ENCODE measurements around the gene OOSP3.

The OOSP3 gene

DNA sequence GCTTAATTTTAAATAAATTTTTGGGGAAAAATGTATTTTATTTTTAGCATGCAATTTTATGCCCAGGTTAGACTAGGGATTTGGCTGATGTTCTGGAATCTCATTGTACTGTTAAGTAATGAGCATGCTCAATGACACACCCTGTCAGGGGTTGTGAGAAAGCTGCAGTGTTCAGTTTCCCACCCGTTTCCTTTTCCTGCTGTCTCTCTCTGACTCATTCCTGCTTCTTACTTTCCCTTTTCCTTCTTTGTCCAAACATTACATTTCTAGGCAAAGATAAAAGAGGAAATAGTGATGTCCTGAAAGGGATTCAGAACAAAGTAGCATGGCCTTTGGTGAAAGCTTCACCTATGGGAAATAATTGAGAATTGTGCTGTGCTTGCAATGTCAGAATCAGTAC lies 22.7 kb downstream of the OOSP3 start:
- no peak for TF ChIP-seq TAF1 (IDR thresholded peaks at IDR 0.05; ENCODE audit: borderline replicate concordance, insufficient read depth, low read length)
- TF ChIP-seq FOXP2 (optimal IDR thresholded peaks at IDR 0.05; ENCODE audit: borderline replicate concordance, extremely low read depth, extremely low read length, insufficient read depth): no peak
- no peak for TF ChIP-seq SIN3A (IDR thresholded peaks at IDR 0.05; ENCODE audit: borderline replicate concordance, insufficient read depth, low read length)
- no peak for TF ChIP-seq POLR2AphosphoS5 (IDR thresholded peaks at IDR 0.05; ENCODE audit: low read depth, low read length)
- TF ChIP-seq, protein P1, sequence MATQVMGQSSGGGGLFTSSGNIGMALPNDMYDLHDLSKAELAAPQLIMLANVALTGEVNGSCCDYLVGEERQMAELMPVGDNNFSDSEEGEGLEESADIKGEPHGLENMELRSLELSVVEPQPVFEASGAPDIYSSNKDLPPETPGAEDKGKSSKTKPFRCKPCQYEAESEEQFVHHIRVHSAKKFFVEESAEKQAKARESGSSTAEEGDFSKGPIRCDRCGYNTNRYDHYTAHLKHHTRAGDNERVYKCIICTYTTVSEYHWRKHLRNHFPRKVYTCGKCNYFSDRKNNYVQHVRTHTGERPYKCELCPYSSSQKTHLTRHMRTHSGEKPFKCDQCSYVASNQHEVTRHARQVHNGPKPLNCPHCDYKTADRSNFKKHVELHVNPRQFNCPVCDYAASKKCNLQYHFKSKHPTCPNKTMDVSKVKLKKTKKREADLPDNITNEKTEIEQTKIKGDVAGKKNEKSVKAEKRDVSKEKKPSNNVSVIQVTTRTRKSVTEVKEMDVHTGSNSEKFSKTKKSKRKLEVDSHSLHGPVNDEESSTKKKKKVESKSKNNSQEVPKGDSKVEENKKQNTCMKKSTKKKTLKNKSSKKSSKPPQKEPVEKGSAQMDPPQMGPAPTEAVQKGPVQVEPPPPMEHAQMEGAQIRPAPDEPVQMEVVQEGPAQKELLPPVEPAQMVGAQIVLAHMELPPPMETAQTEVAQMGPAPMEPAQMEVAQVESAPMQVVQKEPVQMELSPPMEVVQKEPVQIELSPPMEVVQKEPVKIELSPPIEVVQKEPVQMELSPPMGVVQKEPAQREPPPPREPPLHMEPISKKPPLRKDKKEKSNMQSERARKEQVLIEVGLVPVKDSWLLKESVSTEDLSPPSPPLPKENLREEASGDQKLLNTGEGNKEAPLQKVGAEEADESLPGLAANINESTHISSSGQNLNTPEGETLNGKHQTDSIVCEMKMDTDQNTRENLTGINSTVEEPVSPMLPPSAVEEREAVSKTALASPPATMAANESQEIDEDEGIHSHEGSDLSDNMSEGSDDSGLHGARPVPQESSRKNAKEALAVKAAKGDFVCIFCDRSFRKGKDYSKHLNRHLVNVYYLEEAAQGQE (IDR thresholded peaks at IDR 0.05; ENCODE audit: insufficient read depth in 1 of 2, low read depth in 2 of 2, low read length in 2 of 2): no peak

DNA sequence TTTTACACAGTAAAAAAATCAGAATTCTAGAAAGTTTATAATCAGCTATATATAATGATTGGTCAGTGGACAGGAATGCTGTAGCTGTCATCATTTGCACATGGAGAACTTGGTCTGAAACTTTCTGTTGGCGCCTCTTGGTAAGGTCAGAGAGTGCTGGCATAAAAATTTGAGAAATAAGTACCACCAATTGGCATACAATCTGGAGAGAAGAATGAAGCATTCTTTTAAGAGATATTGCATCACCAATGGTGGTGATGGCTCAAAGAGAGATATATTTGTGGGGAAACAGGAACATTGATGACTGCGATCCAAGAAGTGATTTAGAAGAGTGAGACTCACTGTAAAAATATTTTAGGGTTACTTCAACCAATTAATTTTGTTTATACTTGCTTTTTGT lies 39.9 kb downstream of the OOSP3 start:
- TF ChIP-seq, protein P1 (IDR thresholded peaks at IDR 0.05; ENCODE audit: insufficient read depth in 1 of 2, low read depth in 2 of 2, low read length in 2 of 2): no peak
- TF ChIP-seq TAF1 (IDR thresholded peaks at IDR 0.05; ENCODE audit: borderline replicate concordance, insufficient read depth, low read length) (no peak), SIN3A (IDR thresholded peaks at IDR 0.05; ENCODE audit: borderline replicate concordance, insufficient read depth, low read length) (no peak), FOXP2 (optimal IDR thresholded peaks at IDR 0.05; ENCODE audit: borderline replicate concordance, extremely low read depth, extremely low read length, insufficient read depth) (no peak), POLR2AphosphoS5 (IDR thresholded peaks at IDR 0.05; ENCODE audit: low read depth, low read length) (no peak)

DNA sequence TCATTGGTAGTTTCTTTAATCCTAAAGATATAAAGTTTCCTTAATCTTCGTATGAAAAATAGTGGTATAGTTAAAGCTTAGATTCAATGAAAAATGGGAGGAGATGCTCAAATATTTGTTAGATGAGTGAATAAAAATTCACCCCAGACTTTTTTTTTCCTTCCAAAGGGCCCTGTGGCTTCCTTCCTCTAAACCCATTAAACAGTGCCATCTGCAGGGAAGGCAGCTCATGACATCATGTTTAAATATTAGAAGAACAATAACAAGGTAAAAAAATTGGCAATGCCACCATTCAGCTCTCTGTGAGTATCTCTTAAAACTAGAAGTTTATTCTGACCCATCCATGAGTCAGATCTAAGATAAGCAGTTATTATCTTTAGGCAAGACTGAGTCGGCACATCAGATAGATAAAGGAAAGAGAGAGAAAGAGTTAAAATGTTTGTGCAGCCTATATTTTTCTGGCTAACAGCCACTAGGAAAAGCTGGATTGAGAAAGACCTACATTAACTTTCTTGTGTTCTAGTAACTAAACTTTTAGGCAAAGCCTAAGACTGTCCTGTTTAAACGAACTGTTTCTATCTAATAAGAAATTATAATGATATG lies 40.5 kb downstream of the OOSP3 start:
- TF ChIP-seq POLR2AphosphoS5 (IDR thresholded peaks at IDR 0.05; ENCODE audit: low read depth, low read length) (no peak), SIN3A (IDR thresholded peaks at IDR 0.05; ENCODE audit: borderline replicate concordance, insufficient read depth, low read length) (no peak), FOXP2 (optimal IDR thresholded peaks at IDR 0.05; ENCODE audit: borderline replicate concordance, extremely low read depth, extremely low read length, insufficient read depth) (no peak), TAF1 (IDR thresholded peaks at IDR 0.05; ENCODE audit: borderline replicate concordance, insufficient read depth, low read length) (no peak)
- TF ChIP-seq, protein P1 (IDR thresholded peaks at IDR 0.05; ENCODE audit: insufficient read depth in 1 of 2, low read depth in 2 of 2, low read length in 2 of 2): no peak

DNA sequence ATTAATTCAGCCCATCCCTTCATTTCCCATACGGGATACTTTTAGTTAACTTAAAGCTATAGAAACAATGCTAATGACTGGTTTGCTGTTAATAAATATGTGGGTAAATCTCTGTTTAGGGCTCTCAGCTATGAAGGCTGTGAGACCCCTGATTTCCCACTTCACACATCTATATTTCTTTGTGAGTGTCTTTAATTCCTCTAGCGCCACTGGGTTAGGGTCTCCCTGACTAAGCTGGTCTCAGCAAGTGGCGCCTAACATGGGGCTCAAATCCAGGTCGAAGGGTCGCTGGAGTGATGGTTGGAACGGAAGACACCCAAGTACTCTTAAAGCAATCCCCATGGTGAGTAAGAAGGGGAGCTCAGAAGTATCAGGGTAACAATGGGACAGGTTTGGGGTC lies 45.2 kb downstream of the OOSP3 start:
- TF ChIP-seq SIN3A (IDR thresholded peaks at IDR 0.05; ENCODE audit: borderline replicate concordance, insufficient read depth, low read length) (no peak), TAF1 (IDR thresholded peaks at IDR 0.05; ENCODE audit: borderline replicate concordance, insufficient read depth, low read length) (no peak), FOXP2 (optimal IDR thresholded peaks at IDR 0.05; ENCODE audit: borderline replicate concordance, extremely low read depth, extremely low read length, insufficient read depth) (no peak), POLR2AphosphoS5 (IDR thresholded peaks at IDR 0.05; ENCODE audit: low read depth, low read length) (no peak)
- TF ChIP-seq, protein P1 (IDR thresholded peaks at IDR 0.05; ENCODE audit: insufficient read depth in 1 of 2, low read depth in 2 of 2, low read length in 2 of 2): no peak
